Nephron progenitor cell (in vitro differentiated cells): ENCODE data around the gene PKMYT1.
"Not testable (repeated sequence)": the region's sequence is repeated elsewhere in the genome, so short reads cannot be mapped to it uniquely, and the experiment has no call there.

Experiments used
- DNase-seq: peaks from one replicate; pipeline ENCODE4 v3.0.0; 2021
- H3K27ac Mint-ChIP-seq: 2 replicates; pipeline ENCODE4 v1.8.0; 2021; ENCODE audit warnings: mild to moderate bottlenecking, moderate library complexity, mixed read lengths
- H3K27me3 Mint-ChIP-seq: 2 replicates; pipeline ENCODE4 v1.8.0; 2021; ENCODE audit warnings: mild to moderate bottlenecking, low read depth, mixed read lengths; ENCODE audit not compliant: poor library complexity
- H3K36me3 Mint-ChIP-seq: 2 replicates; pipeline ENCODE4 v1.8.0; 2021; ENCODE audit warnings: low read depth, mixed read lengths
- H3K4me1 Mint-ChIP-seq: 2 replicates; pipeline ENCODE4 v1.8.0; 2021; ENCODE audit warnings: mixed read lengths
- H3K4me3 Mint-ChIP-seq: 2 replicates; pipeline ENCODE4 v1.8.0; 2021; ENCODE audit warnings: mild to moderate bottlenecking, moderate library complexity, mixed read lengths
- H3K9me3 Mint-ChIP-seq: 2 replicates; pipeline ENCODE4 v1.8.0; 2021; ENCODE audit warnings: mild to moderate bottlenecking, moderate library complexity, mixed read lengths
- CTCF ChIP-seq: fragments of 200-600 bp; sonication (generic); IDR thresholded peaks from 2 replicates; pipeline ENCODE4 v1.5.0; 2021; ENCODE audit warnings: antibody characterized with exemption

Gene PKMYT1

GRCh38 chr16:2946649-2947048, 33.6 kb downstream of the PKMYT1 start:
- no peak for DNase-seq
- no peak overlapping the region for H3K27ac Mint-ChIP-seq
- TF ChIP-seq CTCF: no peak
- peaks cover 6% of the 10 kb centered on the region for H3K9me3 Mint-ChIP-seq
- peaks cover 4% of the 10 kb centered on the region for H3K27me3 Mint-ChIP-seq
- H3K4me1 Mint-ChIP-seq: peaks cover 10% of the 10 kb centered on the region
- no peak overlapping the region for H3K4me3 Mint-ChIP-seq
- peaks cover 30% of the 10 kb centered on the region for H3K36me3 Mint-ChIP-seq

GRCh38 chr16:2943716-2944115, 36.5 kb downstream of the PKMYT1 start:
- not testable (repeated sequence) for H3K27ac Mint-ChIP-seq, H3K9me3 Mint-ChIP-seq, DNase-seq, H3K4me1 Mint-ChIP-seq, H3K4me3 Mint-ChIP-seq, H3K27me3 Mint-ChIP-seq
- H3K36me3 Mint-ChIP-seq: peaks cover 49% of the 10 kb centered on the region

- Mint-ChIP-seq H3K9me3 (peaks cover 6% of the 10 kb centered on the region), H3K27ac (no peak overlapping the region), H3K36me3 (peaks cover 45% of the 10 kb centered on the region), H3K27me3 (peaks cover 4% of the 10 kb centered on the region), H3K4me1 (peaks cover 5% of the 10 kb centered on the region), H3K4me3 (no peak overlapping the region)
- no peak for TF ChIP-seq CTCF
- DNase-seq: no peak
Measured at GRCh38 chr16:2942045-2942444, 38.2 kb downstream of the PKMYT1 start.

- TF ChIP-seq CTCF: no peak
- Mint-ChIP-seq H3K27me3 (peaks cover 4% of the 10 kb centered on the region), H3K4me1 (peaks cover 9% of the 10 kb centered on the region), H3K27ac (no peak overlapping the region), H3K9me3 (no peaks in the 10 kb centered on the region), H3K36me3 (peaks cover 43% of the 10 kb centered on the region), H3K4me3 (no peak overlapping the region)
- DNase-seq: no peak
Measured at GRCh38 chr16:2939968-2940367, 40.3 kb downstream of the PKMYT1 start.

GRCh38 chr16:2938206-2938605, 42.0 kb downstream of the PKMYT1 start:
- no peak for DNase-seq
- TF ChIP-seq CTCF: no peak
- no peaks in the 10 kb centered on the region for H3K9me3 Mint-ChIP-seq
- peaks cover 42% of the 10 kb centered on the region for H3K36me3 Mint-ChIP-seq
- peaks cover 9% of the 10 kb centered on the region for H3K4me1 Mint-ChIP-seq
- no peak overlapping the region for H3K4me3 Mint-ChIP-seq
- H3K27ac Mint-ChIP-seq: no peak overlapping the region
- H3K27me3 Mint-ChIP-seq: no peaks in the 10 kb centered on the region

GRCh38 chr16:2937170-2937569, 43.1 kb downstream of the PKMYT1 start:
- H3K4me1 Mint-ChIP-seq: peaks cover 9% of the 10 kb centered on the region
- no peak overlapping the region for H3K4me3 Mint-ChIP-seq
- TF ChIP-seq CTCF: no peak
- no peaks in the 10 kb centered on the region for H3K9me3 Mint-ChIP-seq
- no peak overlapping the region for H3K27ac Mint-ChIP-seq
- no peak for DNase-seq
- H3K36me3 Mint-ChIP-seq: peaks cover 36% of the 10 kb centered on the region
- no peaks in the 10 kb centered on the region for H3K27me3 Mint-ChIP-seq
